ENCODE results near the gene LIN52. TPM values are rescaled to one million over a fixed set of nuclear protein-coding genes. Genes with fewer than 3 reads are reported as not detected.

Gene LIN52
- total RNA-seq, 1 donor from 2014 or later, result 8.7 TPM

GRCh38 chr14:74065746-74066575 lies 18.8 kb upstream of the LIN52 start:
- Histone ChIP-seq H3K4me3 (no peak overlapping the region), H3K27ac (no peak overlapping the region), H3K27me3 (no peaks in the 10 kb centered on the region), H3K4me1 (no peaks in the 10 kb centered on the region), H3K9me3 (no peaks in the 10 kb centered on the region), H3K36me3 (peaks cover 85% of the 10 kb centered on the region)
- intact Hi-C loops (cut with DNase I), result no loop called here
- DNase-seq, result no peak
- ATAC-seq, result no peak
- no peak for TF ChIP-seq CTCF (IDR thresholded peaks at IDR 0.05)

- DNase-seq, result no peak
- no peak for ATAC-seq
- intact Hi-C loops (cut with DNase I), result no loop called here
- Histone ChIP-seq H3K9me3 (no peaks in the 10 kb centered on the region), H3K27ac (no peak overlapping the region), H3K4me1 (peaks cover 9% of the 10 kb centered on the region), H3K36me3 (peaks cover 12% of the 10 kb centered on the region), H3K27me3 (no peaks in the 10 kb centered on the region), H3K4me3 (no peak overlapping the region)
- TF ChIP-seq CTCF (IDR thresholded peaks at IDR 0.05), result no peak
These were observed 7.4 kb upstream of the LIN52 start for GRCh38 chr14:74077401-74077800.

- ATAC-seq (no peak), DNase-seq (no peak)
- Histone ChIP-seq H3K27ac (no peak overlapping the region), H3K4me3 (no peak overlapping the region), H3K36me3 (no peaks in the 10 kb centered on the region), H3K27me3 (no peaks in the 10 kb centered on the region), H3K9me3 (no peaks in the 10 kb centered on the region), H3K4me1 (peaks cover 15% of the 10 kb centered on the region)
- intact Hi-C loops (cut with DNase I), result no loop called here
- TF ChIP-seq CTCF (IDR thresholded peaks at IDR 0.05), result no peak
These were observed 3.8 kb upstream of the LIN52 start for GRCh38 chr14:74080820-74081460.

DNA sequence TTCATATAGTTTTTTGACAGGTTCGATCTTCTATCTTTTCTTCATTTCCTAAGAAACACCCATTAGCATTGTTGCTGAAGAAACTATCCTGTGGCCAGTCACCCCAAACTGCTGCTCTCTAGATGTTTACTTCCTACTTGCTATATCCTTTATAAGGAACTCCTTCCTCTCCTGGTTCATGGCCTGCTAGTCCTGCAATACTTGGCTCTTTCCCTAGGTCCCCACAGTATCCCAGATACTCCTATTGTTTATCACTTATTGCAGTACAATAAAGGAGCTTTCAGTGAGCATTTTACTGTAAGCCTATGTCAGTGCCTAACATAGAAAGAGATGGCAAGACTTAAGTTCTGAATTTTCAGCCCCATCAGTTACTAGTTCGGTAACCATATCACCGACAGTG lies 3.3 kb upstream of the LIN52 start:
- no peak overlapping the region for H3K27ac ChIP-seq
- ATAC-seq (no peak), DNase-seq (no peak)
- no peak overlapping the region for H3K4me3 ChIP-seq
- peaks cover 19% of the 10 kb centered on the region for H3K4me1 ChIP-seq
- intact Hi-C loops (cut with DNase I), result no loop called here
- H3K9me3 ChIP-seq, result no peaks in the 10 kb centered on the region
- no peak for TF ChIP-seq CTCF (IDR thresholded peaks at IDR 0.05)
- no peaks in the 10 kb centered on the region for H3K36me3 ChIP-seq
- no peaks in the 10 kb centered on the region for H3K27me3 ChIP-seq

- intact Hi-C loops (cut with DNase I), result no loop called here
- Histone ChIP-seq H3K27me3 (no peaks in the 10 kb centered on the region), H3K9me3 (no peaks in the 10 kb centered on the region), H3K36me3 (no peaks in the 10 kb centered on the region), H3K27ac (no peak overlapping the region), H3K4me3 (peak overlapping the region; percentile 73), H3K4me1 (peaks cover 19% of the 10 kb centered on the region)
- TF ChIP-seq CTCF (IDR thresholded peaks at IDR 0.05), result no peak
- no peak for DNase-seq
- no peak for ATAC-seq
These were observed 1.6 kb upstream of the LIN52 start for GRCh38 chr14:74083161-74083560.

Data from upper lobe of right lung (tissue), 1 donor.